Measurements from ENCODE around the gene FOXO3.
"Not testable (repeated sequence)": the region's sequence is repeated elsewhere in the genome, so short reads cannot be mapped to it uniquely, and the experiment has no call there.

Gene FOXO3

DNA sequence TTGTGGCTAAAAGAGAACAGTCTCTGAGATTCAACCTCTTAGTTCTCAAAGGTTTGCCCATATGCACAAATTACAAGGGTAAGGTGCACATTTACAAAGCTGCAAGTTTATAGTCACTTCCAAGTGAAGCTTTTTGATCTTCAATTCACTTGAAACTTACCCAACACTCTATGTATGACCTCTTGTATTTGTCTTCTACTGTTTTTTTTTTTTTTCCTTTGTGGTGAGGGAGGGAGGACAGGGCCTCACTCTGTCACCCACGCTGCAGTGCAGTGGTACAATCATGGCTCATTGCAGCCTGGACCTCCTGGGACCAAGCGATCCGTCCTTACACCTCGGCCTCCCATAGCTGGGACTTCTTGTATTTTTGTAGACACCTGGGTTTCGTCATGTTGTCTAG, 4.5 kb upstream of the FOXO3 start:
- DNase-seq, result no peak

- no peak for DNase-seq
Measured at GRCh38 chr6:108556866-108557493, 3.7 kb upstream of the FOXO3 start.

DNA sequence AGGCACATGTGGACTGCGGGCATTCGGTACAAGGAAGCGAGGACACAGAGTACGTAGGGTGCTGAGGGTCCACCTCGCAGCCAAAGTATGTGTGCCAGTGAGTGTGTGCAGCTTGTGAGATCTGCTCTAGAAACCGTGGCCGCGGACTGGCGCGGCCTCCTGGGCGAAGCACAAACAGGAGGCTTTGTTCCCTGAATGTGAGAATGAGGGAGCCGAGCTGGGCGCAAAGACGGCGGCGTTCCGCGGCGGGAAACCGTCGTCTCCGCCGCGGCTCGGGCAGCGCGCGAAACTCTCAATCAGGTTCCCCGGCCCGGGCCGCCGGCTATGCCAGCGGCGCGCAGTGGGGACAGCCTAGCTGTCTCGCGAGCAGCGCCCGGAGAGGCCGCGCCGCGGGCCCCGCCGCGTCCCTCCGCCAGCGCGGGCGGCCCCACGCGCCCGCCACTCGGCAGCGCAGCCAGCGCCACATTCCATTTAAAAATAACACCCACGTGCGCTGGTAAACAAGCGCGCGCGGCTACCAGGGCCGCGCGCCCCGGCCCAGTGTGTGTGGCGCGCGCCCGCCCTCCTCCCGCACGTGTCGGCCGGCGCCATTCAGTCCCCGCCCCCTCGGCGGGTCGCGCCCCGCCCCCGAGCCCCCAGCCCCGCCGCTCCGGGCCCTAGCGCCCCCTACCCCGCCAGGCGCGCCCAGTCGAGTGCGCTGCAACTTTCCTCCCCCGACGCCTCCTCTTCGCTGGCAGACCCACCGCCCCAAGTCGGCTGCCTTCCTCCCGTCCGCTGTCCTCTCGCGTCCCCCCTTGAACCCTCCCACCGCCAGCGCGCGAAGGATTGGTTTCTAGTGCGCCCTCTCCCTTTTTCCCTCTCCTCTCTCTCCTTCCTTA, 3.0 kb upstream of the FOXO3 start:
- peak; percentile 75 for DNase-seq

- DNase-seq, result peak; percentile 96
Measured at GRCh38 chr6:108558372-108559096, 2.2 kb upstream of the FOXO3 start.

DNA sequence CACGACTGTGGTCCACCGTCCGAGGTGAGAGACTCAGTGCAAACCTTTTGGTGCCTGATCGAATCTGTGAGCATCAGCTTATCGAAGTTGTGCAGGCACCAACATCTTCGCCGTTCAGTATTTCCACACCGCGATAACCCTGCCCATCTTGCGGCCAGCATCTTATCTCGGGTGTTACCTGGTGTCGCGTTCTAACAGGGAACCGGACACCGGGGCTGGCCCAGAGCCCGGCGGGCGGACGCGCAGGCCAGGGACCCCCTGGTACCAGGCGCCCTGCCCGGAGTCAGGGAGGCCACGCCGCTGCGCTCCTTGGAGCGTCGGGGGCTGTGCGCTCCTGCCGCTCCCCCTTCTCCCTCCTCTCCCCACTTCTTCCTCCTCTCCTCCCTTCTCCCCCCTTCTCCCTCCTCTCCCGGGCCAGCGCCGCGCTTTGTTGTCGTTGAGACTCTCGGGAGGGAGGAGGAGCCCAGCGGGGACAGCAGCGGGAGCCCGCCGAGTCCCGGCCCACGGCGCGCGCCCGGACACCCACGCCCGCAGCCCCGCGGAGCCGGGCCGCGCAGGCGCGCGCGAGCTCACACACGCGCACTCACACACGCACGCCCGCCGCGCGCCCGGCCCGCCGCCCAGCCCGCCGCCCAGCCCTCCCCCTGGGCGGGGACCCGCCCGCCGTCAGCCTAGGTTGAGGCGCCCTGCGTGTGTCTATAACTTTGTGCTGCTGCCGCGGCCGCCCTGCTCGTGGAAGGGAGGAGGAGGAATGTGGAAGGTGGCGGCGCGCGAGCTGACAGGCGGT, 1.4 kb upstream of the FOXO3 start:
- DNase-seq, result peak; percentile 87

- peak; percentile 22 for DNase-seq
Measured at GRCh38 chr6:108559884-108560462, 744 bp upstream of the FOXO3 start.

GRCh38 chr6:108561309-108561647, 561 bp downstream of the FOXO3 start:
- DNase-seq, result not testable (repeated sequence)

- DNase-seq, result no peak
Measured at GRCh38 chr6:108561742-108562502, 1.2 kb downstream of the FOXO3 start.

DNA sequence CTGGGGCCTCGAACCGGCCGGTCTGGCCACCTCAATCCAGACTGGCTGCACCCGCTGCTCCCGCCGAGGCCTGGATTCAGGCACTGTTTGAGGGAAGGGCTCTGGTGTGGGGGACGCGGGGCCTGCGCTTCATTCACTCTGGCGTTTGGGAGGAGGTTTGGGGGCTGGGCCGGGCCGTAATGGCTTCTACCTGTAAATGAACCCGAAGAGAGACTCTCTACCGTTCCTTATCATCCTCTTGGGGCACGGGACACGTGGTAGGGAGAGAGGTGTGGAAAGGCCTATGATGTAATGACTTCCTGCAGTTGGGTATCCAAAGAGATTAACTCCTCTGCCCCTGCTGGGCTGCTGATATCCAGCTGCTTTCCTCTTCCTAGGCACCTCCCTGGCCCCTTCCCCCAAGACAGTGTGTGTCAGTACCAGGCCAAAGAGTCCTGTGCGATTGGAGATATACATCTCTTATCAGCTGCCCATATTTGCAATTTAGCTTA, 1.8 kb downstream of the FOXO3 start:
- no peak for DNase-seq

DNA sequence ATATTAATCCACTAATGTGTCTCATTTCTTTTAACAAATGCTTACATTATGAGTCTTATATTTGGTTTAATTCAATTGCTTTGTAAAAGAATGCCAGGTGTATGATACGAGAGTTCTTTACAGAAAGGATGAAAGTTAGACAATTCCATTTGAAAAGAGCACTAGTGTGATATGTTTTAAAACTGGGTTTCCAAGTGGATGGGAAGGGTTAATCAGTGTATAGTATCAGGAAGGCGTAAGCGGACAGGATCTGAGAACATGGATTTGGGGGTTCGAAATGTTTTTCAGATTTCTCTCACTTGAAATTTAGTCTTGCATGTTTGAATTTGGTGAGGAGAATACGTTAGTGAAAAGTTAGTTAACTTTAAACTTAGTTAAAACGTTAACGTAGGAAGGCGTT, 2.6 kb downstream of the FOXO3 start:
- no peak for DNase-seq

- peak; percentile 15 for DNase-seq
Measured at GRCh38 chr6:108564178-108564577, 3.5 kb downstream of the FOXO3 start.

DNA sequence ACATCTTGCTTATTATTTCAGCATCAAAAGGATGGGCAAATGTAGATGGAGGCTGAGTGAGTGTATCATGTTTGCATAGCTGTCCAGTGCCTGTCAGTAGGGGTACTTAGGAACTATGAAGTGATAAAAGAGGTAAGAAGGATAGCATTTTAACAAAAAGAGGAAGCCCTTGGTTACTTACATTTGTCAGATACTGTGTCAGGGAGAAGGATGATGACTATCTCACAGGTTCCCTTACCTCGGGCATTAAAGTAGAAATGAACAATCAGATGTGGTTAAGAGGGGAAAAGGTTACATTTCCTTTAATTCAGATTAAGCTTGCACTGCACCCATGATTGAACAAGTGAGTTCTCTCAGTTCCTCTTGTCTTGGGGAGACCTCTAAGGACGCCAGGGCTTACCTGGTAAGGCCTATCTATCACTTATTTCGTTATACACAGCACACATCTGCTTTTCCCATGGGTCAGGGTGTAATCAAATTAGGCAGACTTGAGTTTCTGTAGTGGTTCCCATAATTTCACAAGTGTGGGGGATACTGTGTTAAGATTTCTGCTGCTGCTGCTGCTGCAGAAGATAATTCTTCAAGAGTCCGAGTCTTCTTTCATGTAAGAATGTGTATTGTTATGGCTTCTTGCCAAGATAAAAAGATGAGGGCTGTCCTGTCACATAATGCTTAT, 4.5 kb downstream of the FOXO3 start:
- peak; percentile 19 for DNase-seq

DNA sequence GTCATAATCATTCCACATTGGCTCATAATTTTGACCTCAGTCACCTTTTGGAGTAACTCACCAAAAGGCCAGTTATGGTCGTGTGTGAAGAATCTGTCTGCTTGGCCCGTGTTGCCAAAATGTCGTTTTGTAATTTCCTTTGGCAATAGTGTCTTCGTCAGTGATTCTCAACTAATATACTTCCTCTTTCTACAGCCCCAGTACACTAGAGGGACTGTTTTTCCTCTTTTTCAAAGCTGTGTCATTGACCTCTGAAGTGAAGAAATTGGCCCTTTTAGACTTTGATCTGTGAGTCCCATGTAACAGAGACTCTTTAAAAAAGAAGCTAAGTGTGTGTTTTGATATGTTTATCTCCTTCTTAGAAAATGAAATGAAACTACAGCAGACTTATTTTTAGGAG, 5.2 kb downstream of the FOXO3 start:
- DNase-seq, result no peak

GRCh38 chr6:108566406-108566805, 5.7 kb downstream of the FOXO3 start:
- DNase-seq, result no peak

DNA sequence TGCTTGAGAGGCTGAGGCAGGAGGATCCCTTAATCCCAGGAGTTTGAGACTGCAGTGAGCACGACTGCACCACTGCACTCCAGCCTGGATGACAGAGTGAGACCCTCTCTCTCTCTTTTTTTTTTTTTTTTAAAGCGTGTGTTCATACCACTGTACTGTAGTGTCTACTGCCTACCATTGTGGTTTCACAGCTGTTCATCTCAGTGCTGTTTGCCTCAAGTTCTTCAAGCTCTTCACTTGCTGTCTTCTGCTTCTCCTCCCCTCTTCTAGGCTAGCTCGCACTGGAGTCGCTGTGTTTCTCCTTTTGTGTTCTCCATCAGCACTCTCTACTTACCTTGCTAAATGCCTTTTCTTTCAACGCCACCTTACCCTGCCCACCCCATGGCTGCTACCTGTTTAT, 7.4 kb downstream of the FOXO3 start:
- no peak for DNase-seq

GRCh38 chr6:108568551-108569305, 8.0 kb downstream of the FOXO3 start:
- no peak for DNase-seq

DNA sequence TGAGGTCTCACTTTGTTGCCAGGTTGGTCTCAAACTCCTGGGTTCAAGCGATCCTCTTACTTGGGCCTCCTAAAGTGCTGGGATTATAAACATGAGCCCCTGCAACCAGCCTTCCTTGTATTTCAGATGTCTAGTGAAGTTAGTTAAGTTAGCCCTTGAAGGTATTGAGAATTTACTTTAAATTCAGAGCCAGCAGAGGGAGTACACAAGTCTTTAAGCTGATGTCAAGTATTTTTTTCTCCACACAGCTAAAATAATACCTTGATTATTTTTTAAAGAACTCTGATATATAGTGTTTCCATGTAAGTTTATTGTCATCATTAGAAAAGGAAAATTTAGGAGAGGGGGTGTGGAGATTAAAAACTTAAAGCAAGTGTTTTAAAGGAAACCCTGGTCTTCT, 9.8 kb downstream of the FOXO3 start:
- DNase-seq, result no peak

DNA sequence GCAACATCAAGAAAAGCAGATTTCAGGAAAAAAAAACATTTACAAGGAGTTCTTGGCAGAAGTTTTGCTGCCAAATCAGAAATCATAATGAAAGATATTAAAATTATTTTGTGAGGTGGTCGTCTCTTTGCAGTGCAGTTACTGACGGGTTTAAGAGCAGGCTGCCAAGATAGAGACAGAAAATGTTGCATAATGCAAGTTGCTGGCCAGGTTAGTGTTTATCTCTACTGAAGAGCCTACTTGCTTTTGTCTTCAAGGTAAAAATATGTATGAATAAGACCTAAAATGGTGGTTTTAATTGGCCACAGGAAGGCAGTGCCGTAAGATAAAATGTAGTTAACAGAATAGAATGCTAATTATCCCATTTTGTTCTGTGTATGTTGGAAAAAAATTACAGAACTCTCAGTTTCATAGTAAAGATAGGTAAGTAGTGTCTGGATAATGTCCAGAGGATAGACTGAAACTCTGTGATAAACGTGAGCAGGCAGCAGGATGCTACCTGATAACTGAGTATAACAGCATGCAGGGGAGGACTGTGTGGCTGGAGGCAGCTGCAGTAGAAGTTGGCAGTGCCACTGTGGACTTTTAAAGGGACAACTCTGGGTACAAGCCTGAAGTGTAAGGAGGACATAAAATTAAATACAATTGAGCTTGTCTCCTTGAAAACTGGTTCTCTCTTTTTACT, 13.9 kb downstream of the FOXO3 start:
- DNase-seq, result no peak

GRCh38 chr6:108575905-108576494, 15.3 kb downstream of the FOXO3 start:
- no peak for DNase-seq
